ENCODE measurements around the gene KRT78.
"Not testable (repeated sequence)": the region's sequence is repeated elsewhere in the genome, so short reads cannot be mapped to it uniquely, and the experiment has no call there.

The KRT78 gene

GRCh38 chr12:52856787-52857186, 8.0 kb upstream of the KRT78 start:
- no peaks in the 10 kb centered on the region for H3K9me3 ChIP-seq (ENCODE audit: control insufficient read depth, insufficient read depth, low read length)
- no peaks in the 10 kb centered on the region for H3K36me3 ChIP-seq (ENCODE audit: control insufficient read depth, insufficient read depth, low read length)
- no peaks in the 10 kb centered on the region for H3K27me3 ChIP-seq (ENCODE audit: control insufficient read depth, insufficient read depth, low read length)
- WGBS (ENCODE audit: insufficient coverage, insufficient read length): no CpG with 5 or more reads among the region's 3 CpGs
- no peak for DNase-seq (ENCODE audit: low read depth, low spot score)
- no peaks in the 10 kb centered on the region for H3K4me1 ChIP-seq (ENCODE audit: control insufficient read depth, insufficient read depth, low read length)
- H3K27ac ChIP-seq (ENCODE audit: low read length): no peak overlapping the region
- no peak overlapping the region for H3K4me3 ChIP-seq (ENCODE audit: low read length)

- not testable (repeated sequence) for H3K27ac ChIP-seq (ENCODE audit: low read length); H3K36me3 ChIP-seq (ENCODE audit: control insufficient read depth, insufficient read depth, low read length); H3K27me3 ChIP-seq (ENCODE audit: control insufficient read depth, insufficient read depth, low read length); H3K4me3 ChIP-seq (ENCODE audit: low read length); H3K4me1 ChIP-seq (ENCODE audit: control insufficient read depth, insufficient read depth, low read length); DNase-seq (ENCODE audit: low read depth, low spot score); H3K9me3 ChIP-seq (ENCODE audit: control insufficient read depth, insufficient read depth, low read length)
- no CpG with 5 or more reads among the region's 2 CpGs for WGBS (ENCODE audit: insufficient coverage, insufficient read length)
These were observed 7.3 kb upstream of the KRT78 start for GRCh38 chr12:52856077-52856476.

DNA sequence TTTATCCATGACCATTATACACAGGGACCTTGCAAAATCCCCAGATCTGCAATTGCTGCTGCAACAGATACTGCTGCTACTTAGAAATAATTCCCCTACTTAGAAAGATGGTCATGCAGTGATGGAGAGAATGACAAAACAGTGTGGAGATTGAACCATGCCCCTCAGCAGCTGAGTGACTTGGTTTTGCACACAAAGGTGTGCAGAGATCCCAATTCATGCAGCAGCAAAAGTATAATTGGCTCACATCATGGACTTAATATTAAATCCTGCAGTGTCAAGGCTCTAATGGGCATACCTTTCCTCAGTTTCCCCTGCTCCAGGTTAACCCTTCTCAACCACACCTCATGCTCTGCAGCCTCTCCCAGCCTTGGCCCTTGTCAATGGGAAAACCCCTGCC, 3.0 kb upstream of the KRT78 start:
- Histone ChIP-seq H3K27me3 (ENCODE audit: control insufficient read depth, insufficient read depth, low read length) (no peaks in the 10 kb centered on the region), H3K36me3 (ENCODE audit: control insufficient read depth, insufficient read depth, low read length) (no peaks in the 10 kb centered on the region)

DNA sequence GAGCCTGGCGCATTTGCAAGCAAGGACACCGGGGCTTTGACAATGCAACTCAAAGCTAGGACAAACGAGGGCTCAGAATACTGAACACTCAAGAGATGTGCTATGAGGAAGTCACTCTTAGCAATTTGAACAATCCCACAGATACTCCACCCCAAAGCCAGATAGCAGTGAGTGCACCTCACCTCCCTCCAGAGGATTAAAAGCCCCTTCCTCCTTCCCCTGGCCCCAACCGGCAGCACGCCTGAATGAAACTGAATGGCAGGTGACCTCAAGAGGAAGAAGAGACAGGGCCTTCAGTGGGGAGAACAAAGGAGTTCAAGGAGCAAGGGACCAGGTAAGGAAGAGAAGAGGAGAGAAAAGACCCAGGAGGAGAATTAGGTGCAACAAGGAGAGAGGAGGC, 1.9 kb upstream of the KRT78 start:
- H3K4me3 ChIP-seq (ENCODE audit: low read length): no peak overlapping the region
- H3K27ac ChIP-seq (ENCODE audit: low read length): no peak overlapping the region
- H3K36me3 ChIP-seq (ENCODE audit: control insufficient read depth, insufficient read depth, low read length): no peaks in the 10 kb centered on the region
- DNase-seq (ENCODE audit: low read depth, low spot score): no peak
- no peaks in the 10 kb centered on the region for H3K27me3 ChIP-seq (ENCODE audit: control insufficient read depth, insufficient read depth, low read length)
- WGBS (ENCODE audit: insufficient coverage, insufficient read length): no CpG with 5 or more reads among the region's 5 CpGs
- H3K9me3 ChIP-seq (ENCODE audit: control insufficient read depth, insufficient read depth, low read length): no peaks in the 10 kb centered on the region
- no peaks in the 10 kb centered on the region for H3K4me1 ChIP-seq (ENCODE audit: control insufficient read depth, insufficient read depth, low read length)

More for the DNA sequence above, 3.0 kb upstream of the KRT78 start:
- Histone ChIP-seq H3K4me3 (ENCODE audit: low read length) (no peak overlapping the region), H3K9me3 (ENCODE audit: control insufficient read depth, insufficient read depth, low read length) (no peaks in the 10 kb centered on the region), H3K27ac (ENCODE audit: low read length) (no peak overlapping the region), H3K4me1 (ENCODE audit: control insufficient read depth, insufficient read depth, low read length) (no peaks in the 10 kb centered on the region)
- DNase-seq (ENCODE audit: low read depth, low spot score): no peak

- H3K27ac ChIP-seq (ENCODE audit: low read length): no peak overlapping the region
- no peak overlapping the region for H3K4me3 ChIP-seq (ENCODE audit: low read length)
- H3K9me3 ChIP-seq (ENCODE audit: control insufficient read depth, insufficient read depth, low read length): no peaks in the 10 kb centered on the region
- DNase-seq (ENCODE audit: low read depth, low spot score): no peak
- no peaks in the 10 kb centered on the region for H3K4me1 ChIP-seq (ENCODE audit: control insufficient read depth, insufficient read depth, low read length)
- H3K36me3 ChIP-seq (ENCODE audit: control insufficient read depth, insufficient read depth, low read length): no peaks in the 10 kb centered on the region
- no CpG with 5 or more reads among the region's 6 CpGs for WGBS (ENCODE audit: insufficient coverage, insufficient read length)
- H3K27me3 ChIP-seq (ENCODE audit: control insufficient read depth, insufficient read depth, low read length): no peaks in the 10 kb centered on the region
These were observed 717 bp upstream of the KRT78 start for GRCh38 chr12:52849511-52849910.

DNA sequence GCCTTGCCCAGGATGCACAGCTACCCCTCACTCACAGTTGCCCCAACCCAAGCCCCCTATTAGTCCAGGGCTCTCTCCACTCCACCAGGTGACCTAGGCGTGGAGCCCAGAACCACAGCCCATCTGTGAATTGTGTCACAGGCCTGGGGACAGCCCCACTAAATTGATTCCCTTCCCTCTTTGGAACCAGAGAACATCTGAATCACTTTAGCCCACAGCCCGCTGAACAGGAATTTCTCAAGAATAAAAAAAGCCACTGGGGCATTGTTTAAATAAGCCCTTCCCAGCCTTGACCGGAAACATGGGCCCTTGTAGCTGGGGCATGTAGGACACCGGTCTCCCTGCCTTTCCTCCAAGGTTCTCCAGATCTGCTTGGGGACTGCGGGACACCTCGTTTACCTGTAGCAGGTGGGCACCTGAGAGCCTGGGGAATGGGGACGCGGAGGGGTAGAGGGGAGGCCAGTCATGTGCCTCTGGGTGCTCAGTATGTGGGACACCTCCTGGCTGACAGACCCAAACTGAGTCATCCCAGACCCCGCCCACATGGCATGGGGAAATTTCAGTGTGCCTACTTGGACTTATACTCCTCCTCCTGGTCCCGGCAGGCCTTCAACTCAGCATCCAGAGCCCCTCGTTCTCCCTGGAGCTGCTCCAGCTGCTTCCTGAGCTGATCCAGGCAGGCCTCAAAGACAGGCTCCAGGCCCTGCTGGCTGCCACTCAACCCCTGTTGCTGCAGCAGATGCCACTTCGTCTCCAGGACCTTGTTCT, 1.3 kb downstream of the KRT78 start:
- no peak overlapping the region for H3K27ac ChIP-seq (ENCODE audit: low read length)
- H3K4me1 ChIP-seq (ENCODE audit: control insufficient read depth, insufficient read depth, low read length): no peaks in the 10 kb centered on the region
- H3K9me3 ChIP-seq (ENCODE audit: control insufficient read depth, insufficient read depth, low read length): no peaks in the 10 kb centered on the region
- DNase-seq (ENCODE audit: low read depth, low spot score): no peak
- no peaks in the 10 kb centered on the region for H3K27me3 ChIP-seq (ENCODE audit: control insufficient read depth, insufficient read depth, low read length)
- H3K36me3 ChIP-seq (ENCODE audit: control insufficient read depth, insufficient read depth, low read length): no peaks in the 10 kb centered on the region
- no peak overlapping the region for H3K4me3 ChIP-seq (ENCODE audit: low read length)
- no CpG with 5 or more reads among the region's 12 CpGs for WGBS (ENCODE audit: insufficient coverage, insufficient read length)

- Histone ChIP-seq H3K27me3 (ENCODE audit: control insufficient read depth, insufficient read depth, low read length) (no peaks in the 10 kb centered on the region), H3K27ac (ENCODE audit: low read length) (no peak overlapping the region), H3K9me3 (ENCODE audit: control insufficient read depth, insufficient read depth, low read length) (no peaks in the 10 kb centered on the region), H3K36me3 (ENCODE audit: control insufficient read depth, insufficient read depth, low read length) (no peaks in the 10 kb centered on the region), H3K4me1 (ENCODE audit: control insufficient read depth, insufficient read depth, low read length) (no peaks in the 10 kb centered on the region), H3K4me3 (ENCODE audit: low read length) (no peak overlapping the region)
- no CpG with 5 or more reads among the region's 8 CpGs for WGBS (ENCODE audit: insufficient coverage, insufficient read length)
- DNase-seq (ENCODE audit: low read depth, low spot score): no peak
These were observed 2.3 kb downstream of the KRT78 start for GRCh38 chr12:52846356-52846970.

DNA sequence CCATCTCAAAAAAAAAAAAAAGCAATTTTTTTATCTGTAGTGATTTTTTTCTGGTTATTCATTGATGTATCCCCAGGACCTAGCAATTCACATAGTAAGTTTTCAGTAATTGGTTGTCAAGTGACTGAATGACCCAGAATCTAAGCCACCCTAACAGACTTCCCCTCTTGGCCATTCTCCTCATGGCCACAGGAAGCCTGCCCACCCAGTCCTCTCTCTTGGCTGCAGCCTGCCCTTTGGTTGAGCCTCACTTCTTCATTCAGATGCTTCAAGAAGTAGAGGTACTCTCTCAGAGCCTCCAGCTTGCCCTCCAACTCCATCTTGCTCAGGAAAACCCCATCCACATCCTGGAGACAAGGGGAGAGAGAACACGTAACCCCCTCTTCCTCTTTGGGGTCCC, 2.8 kb downstream of the KRT78 start:
- DNase-seq (ENCODE audit: low read depth, low spot score): no peak
- no peaks in the 10 kb centered on the region for H3K4me1 ChIP-seq (ENCODE audit: control insufficient read depth, insufficient read depth, low read length)
- H3K9me3 ChIP-seq (ENCODE audit: control insufficient read depth, insufficient read depth, low read length): no peaks in the 10 kb centered on the region
- H3K27ac ChIP-seq (ENCODE audit: low read length): no peak overlapping the region
- no peaks in the 10 kb centered on the region for H3K36me3 ChIP-seq (ENCODE audit: control insufficient read depth, insufficient read depth, low read length)
- no peak overlapping the region for H3K4me3 ChIP-seq (ENCODE audit: low read length)
- WGBS (ENCODE audit: insufficient coverage, insufficient read length): no CpG with 5 or more reads among the region's 1 CpG
- H3K27me3 ChIP-seq (ENCODE audit: control insufficient read depth, insufficient read depth, low read length): no peaks in the 10 kb centered on the region

DNA sequence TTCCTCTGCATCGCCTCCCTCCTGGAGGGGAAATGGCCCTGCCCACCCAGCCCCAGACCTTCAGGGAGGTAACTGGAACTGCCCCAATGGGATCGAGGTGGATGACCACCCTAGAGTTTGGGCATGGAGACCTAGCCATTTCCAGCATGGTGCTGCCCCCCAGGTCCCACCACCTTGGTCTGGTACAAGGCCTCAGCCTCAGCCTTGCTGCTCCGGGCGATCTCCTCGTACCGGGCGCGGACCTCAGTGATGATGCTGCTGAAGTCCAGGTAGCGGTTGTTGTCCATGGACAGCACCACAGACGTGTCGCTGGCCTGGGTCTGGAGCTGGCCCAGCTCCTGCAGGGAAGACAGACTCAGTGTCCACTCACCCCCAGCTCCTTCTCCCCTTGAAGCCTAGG, 4.4 kb downstream of the KRT78 start:
- no peak overlapping the region for H3K27ac ChIP-seq (ENCODE audit: low read length)
- no peaks in the 10 kb centered on the region for H3K27me3 ChIP-seq (ENCODE audit: control insufficient read depth, insufficient read depth, low read length)
- H3K36me3 ChIP-seq (ENCODE audit: control insufficient read depth, insufficient read depth, low read length): no peaks in the 10 kb centered on the region
- H3K4me1 ChIP-seq (ENCODE audit: control insufficient read depth, insufficient read depth, low read length): no peaks in the 10 kb centered on the region
- H3K4me3 ChIP-seq (ENCODE audit: low read length): no peak overlapping the region
- no peak for DNase-seq (ENCODE audit: low read depth, low spot score)
- no peaks in the 10 kb centered on the region for H3K9me3 ChIP-seq (ENCODE audit: control insufficient read depth, insufficient read depth, low read length)
- no CpG with 5 or more reads among the region's 11 CpGs for WGBS (ENCODE audit: insufficient coverage, insufficient read length)

GRCh38 chr12:52839436-52840105, 9.2 kb downstream of the KRT78 start:
- Histone ChIP-seq H3K4me1 (ENCODE audit: control insufficient read depth, insufficient read depth, low read length) (no peaks in the 10 kb centered on the region), H3K4me3 (ENCODE audit: low read length) (no peak overlapping the region), H3K9me3 (ENCODE audit: control insufficient read depth, insufficient read depth, low read length) (no peaks in the 10 kb centered on the region), H3K27me3 (ENCODE audit: control insufficient read depth, insufficient read depth, low read length) (no peaks in the 10 kb centered on the region), H3K36me3 (ENCODE audit: control insufficient read depth, insufficient read depth, low read length) (no peaks in the 10 kb centered on the region), H3K27ac (ENCODE audit: low read length) (no peak overlapping the region)
- no peak for DNase-seq (ENCODE audit: low read depth, low spot score)
- WGBS (ENCODE audit: insufficient coverage, insufficient read length): no CpG with 5 or more reads among the region's 18 CpGs
